AG04449 (cell line): ENCODE data around the gene MGRN1.

Experiments
- CTCF ChIA-PET: fragments of 350-600 bp; formaldehyde crosslinking; extraction: SDS; loops from one replicate; lab custom pipeline; 2021; ENCODE audit warnings: antibody characterized with exemption; lab: Yijun Ruan, JAX
- POLR2A ChIA-PET: fragments of 400-600, 350-600 bp; formaldehyde crosslinking; extraction: SDS; loops from one replicate; lab custom pipeline; 2020; ENCODE audit warnings: antibody characterized with exemption, inconsistent platforms; lab: Yijun Ruan, JAX
- DNase-seq: peaks from one replicate; pipeline ENCODE4 v3.0.0-alpha.2; 2010; ENCODE audit warnings: low read depth, low spot score
- H3K4me3 ChIP-seq: 2 replicates; pipeline ENCODE4 v1.5.1; 2011; ENCODE audit warnings: low read depth, mild to moderate bottlenecking, control low read depth, low read length
- TF ChIP-seq, protein P1 (sequence below): IDR thresholded peaks from one replicate; pipeline ENCODE4 v1.5.1; 2011; ENCODE audit warnings: mild to moderate bottlenecking, moderate library complexity, low read length, control low read depth, inconsistent platforms; ENCODE audit not compliant: insufficient read depth; ENCODE audit errors: missing control alignments

Gene MGRN1

DNA sequence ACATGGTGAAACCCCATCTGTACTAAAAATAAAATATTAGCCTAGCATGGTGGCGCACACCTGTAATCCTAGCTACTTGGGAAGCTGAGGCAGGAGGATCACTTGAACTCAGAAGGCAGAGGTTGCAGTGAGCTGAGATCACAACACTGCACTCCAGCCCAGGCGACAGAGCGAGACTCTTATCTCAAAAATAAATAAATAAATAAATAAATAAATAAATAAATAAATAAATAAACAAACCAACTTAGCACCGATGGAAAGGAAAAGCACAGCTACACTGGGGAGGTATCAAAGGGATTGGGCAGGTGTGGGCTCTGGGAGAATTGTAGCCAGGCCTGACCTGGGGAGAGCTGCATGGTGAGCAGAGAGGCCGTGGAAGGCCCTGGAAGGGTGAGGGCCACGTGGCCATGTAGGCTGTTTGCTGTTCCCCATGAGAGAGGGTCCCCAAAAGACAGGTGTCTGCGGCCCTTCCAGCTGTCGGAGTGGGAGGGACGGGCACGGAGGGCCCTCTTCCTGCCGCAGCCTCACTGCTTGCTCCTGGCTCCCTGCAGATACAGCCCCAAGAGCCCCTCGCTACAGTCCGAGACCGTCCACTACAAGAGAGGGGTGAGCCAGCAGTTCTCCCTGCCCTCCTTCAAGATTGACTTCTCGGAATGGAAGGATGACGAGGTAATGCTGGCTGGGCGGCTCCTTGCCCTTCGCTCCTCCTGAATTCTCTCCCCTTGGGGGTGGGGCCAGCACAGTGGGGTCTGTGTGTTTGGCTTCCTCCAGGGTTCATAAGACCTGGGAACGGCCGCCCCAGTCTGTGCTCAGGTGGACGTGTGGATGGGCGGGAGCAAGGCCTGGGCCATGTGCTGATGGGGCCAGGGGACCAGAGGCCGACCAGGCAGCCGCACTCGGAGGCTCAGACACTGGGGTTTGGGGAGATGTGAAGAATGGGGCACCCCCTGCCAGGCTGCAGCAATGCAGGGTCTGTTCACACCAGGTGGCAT lies 32.4 kb downstream of the MGRN1 start:
- TF ChIP-seq, protein P1, sequence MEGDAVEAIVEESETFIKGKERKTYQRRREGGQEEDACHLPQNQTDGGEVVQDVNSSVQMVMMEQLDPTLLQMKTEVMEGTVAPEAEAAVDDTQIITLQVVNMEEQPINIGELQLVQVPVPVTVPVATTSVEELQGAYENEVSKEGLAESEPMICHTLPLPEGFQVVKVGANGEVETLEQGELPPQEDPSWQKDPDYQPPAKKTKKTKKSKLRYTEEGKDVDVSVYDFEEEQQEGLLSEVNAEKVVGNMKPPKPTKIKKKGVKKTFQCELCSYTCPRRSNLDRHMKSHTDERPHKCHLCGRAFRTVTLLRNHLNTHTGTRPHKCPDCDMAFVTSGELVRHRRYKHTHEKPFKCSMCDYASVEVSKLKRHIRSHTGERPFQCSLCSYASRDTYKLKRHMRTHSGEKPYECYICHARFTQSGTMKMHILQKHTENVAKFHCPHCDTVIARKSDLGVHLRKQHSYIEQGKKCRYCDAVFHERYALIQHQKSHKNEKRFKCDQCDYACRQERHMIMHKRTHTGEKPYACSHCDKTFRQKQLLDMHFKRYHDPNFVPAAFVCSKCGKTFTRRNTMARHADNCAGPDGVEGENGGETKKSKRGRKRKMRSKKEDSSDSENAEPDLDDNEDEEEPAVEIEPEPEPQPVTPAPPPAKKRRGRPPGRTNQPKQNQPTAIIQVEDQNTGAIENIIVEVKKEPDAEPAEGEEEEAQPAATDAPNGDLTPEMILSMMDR = no peak
- POLR2A ChIA-PET = no interaction called here
- no peak overlapping the region for H3K4me3 ChIP-seq
- no peak for DNase-seq
- CTCF ChIA-PET = interaction anchor here (1.0 kb wide), 1 partner anchor 32 kb away, joined by 4 read pairs; the partner anchor contains the start of gene MGRN1

DNA sequence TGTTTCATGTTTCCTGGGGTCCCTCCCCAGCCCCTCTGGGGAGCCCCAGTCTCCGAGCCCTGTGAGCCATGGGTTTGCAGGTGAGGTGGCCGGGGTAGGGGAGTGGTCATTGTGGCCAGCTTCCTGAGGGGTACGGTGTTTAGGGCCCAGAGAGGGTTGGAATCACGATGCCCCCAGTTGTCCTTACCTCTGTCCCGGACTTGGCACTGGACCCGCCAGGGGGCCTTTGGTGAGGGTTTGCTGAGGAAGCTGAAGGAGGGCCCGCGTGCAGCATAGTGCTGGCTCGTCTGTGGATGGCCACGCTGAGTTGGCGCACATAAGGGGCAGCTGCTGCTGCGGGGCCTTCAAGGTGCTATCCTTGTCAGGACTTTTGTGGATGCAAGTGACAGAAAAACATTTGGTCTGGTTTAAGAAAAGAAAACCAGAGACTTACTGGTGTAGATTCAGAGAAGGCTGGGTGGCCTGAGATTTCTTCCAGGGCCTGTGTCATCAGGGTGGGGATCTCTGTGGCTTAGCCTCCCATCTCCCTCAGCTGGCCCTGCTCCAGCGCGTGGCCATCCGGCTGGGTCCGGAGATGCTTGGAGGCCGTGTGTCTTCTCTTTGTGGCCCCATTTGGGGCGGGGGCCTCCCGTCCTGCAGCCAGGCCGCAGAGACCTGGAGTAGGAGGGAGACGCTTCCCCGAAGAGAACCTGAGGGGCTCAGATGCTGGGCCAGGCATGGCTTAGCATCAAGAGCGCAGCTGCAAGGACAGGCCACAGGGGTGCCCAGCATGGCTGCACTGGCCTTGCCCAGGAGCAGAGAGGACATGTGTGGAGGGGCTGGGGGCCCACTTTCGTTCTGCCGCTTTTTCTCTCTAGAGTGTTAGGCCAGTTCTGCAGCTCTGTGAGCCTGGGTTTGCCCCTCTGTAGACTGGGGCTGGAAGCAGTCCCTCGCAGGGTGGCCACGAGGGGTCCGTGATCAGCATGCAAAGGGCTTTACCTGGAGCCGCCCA lies 35.0 kb downstream of the MGRN1 start:
- DNase-seq = no peak
- no peak overlapping the region for H3K4me3 ChIP-seq
- ChIA-PET POLR2A (no interaction called here), CTCF (interaction anchor here (0.7 to 2.2 kb wide), 5 partner anchors 9 to 36 kb away, joined by 3 to 17 read pairs (median 4); partner anchors contain the start of gene MGRN1)
- TF ChIP-seq, protein P1 = no peak

DNA sequence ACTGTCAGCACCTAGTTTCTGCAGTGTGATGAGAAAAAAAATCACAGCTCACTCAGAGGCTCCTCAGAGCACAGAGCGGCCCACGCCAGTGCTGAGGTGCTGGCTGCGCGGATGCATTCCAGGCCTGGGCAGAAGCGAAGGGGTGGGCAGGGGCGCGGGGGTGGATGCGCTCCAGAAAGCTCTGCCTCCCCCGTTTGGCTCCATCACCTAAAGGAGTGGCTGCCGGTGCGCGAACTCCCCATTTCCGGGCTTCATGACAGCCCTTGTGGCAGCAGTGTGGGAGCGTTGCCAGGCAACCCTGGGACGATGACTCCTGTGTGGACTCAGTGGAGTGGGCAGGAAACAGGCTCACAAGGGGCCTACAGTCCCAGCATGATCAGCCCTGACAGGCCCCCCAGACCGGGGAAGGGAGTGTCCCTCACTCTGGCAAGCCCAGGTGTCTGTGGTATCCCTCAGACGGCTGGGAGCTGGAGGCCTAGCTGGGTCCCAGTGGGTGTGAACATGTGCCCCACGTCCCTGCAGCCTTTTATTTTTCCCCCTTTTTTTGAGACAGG lies 35.9 kb downstream of the MGRN1 start:
- CTCF ChIA-PET = interaction anchor here (1.2 to 2.2 kb wide), 2 partner anchors 10 to 36 kb away, joined by 3 to 17 read pairs; partner anchors contain the start of gene MGRN1
- TF ChIP-seq, protein P1 = no peak
- no peak for DNase-seq
- POLR2A ChIA-PET = no interaction called here
- H3K4me3 ChIP-seq = no peak overlapping the region

DNA sequence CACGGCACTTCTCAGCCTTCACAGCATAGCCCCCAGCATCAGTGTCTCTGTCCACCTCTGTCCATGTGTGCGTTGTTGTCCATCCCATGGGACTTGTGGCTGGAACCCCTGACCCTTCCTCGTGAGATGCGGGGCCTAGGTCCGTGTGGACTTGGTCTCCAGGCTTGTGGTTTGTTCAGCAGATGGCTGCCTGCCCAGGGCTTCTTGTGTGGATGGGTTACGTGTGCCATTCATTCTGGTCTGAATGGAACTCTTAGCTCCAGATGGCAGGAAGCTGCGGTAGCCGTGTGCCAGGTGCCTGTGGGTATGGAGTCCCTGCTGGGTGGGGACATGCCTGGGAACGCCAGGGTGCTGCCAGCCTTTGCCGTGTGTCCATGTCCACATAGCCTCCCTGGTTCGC lies 37.0 kb downstream of the MGRN1 start:
- no peak overlapping the region for H3K4me3 ChIP-seq
- CTCF ChIA-PET = interaction anchor here (2.2 kb wide), 1 partner anchor 11 kb away, joined by 17 read pairs; no protein-coding TSS in a partner anchor
- TF ChIP-seq, protein P1 = no peak
- POLR2A ChIA-PET = no interaction called here
- DNase-seq = no peak

DNA sequence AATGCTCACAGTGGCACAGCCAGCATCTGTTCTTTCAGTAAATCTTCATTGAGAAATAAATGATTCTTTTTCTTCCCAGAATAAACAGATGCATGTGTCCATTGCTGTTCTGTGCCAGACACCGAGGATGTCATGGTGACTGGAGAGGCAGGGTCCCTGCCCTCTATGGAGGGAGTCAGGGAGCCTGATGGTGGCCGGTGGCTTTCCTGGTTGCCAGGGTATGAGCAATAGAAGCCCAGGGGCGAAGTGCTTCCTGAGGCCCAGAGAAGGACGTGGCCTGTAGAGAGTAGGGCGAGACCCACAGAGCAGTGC lies 38.8 kb downstream of the MGRN1 start:
- CTCF ChIA-PET = no interaction called here
- POLR2A ChIA-PET = no interaction called here
- TF ChIP-seq, protein P1 = no peak
- no peak overlapping the region for H3K4me3 ChIP-seq
- no peak for DNase-seq
